ENCODE measurements around the gene ZSCAN18. TPM values are rescaled to one million over a fixed set of nuclear protein-coding genes. Genes with fewer than 3 reads are reported as not detected.
A peak's percentile ranks its signal among the peaks of the same experiment; 100 is the strongest.

Gene ZSCAN18
- total RNA-seq, 4 donors from 2014 or later, result 109 to 158 (median 129) TPM

DNA sequence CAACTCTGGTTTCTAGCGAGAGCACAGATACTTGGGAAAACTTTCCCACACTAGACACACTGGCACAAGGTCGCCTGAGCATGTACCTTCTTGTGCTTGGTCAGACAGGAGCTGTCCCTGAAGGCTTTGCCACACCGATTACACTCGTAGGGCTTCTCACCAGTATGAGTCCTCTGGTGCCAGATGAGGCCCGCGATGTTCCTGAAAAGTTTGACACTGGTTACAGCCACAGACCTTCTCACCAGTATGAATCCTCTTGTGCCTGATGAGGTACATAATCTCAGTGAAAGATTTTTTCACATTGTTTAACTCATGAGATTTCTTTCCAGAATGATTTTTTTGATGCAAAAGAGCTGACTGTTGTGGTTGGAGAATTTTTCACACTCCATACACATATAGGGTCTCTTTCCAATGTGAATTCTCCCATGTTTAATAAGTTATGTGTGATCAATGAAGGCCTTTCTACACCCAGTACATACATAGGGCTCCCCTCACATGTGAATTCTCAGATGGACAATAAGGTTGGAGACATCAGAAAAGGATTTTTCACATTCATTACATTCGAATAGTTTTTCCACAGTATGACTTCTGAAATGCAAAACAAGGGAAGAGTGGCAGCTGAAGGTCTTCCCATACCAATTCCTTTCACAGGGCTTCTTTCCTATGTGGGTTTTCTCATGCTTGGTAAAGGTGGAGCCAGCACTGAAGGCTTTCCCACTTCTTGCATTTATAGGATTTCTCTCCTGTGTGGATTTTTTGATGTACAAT is 9.9 kb upstream of the ZSCAN18 start:
- no peak overlapping the region for H3K4me3 ChIP-seq
- WGBS, 2 donors, result 82 to 88% methylated on average over 7 of the region's 7 CpGs
- no peaks in the 10 kb centered on the region for H3K27me3 ChIP-seq
- H3K4me1 ChIP-seq, result no peaks in the 10 kb centered on the region
- TF ChIP-seq, protein P1, sequence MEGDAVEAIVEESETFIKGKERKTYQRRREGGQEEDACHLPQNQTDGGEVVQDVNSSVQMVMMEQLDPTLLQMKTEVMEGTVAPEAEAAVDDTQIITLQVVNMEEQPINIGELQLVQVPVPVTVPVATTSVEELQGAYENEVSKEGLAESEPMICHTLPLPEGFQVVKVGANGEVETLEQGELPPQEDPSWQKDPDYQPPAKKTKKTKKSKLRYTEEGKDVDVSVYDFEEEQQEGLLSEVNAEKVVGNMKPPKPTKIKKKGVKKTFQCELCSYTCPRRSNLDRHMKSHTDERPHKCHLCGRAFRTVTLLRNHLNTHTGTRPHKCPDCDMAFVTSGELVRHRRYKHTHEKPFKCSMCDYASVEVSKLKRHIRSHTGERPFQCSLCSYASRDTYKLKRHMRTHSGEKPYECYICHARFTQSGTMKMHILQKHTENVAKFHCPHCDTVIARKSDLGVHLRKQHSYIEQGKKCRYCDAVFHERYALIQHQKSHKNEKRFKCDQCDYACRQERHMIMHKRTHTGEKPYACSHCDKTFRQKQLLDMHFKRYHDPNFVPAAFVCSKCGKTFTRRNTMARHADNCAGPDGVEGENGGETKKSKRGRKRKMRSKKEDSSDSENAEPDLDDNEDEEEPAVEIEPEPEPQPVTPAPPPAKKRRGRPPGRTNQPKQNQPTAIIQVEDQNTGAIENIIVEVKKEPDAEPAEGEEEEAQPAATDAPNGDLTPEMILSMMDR (IDR thresholded peaks at IDR 0.05), result no peak
- TF ChIP-seq POLR2A (IDR thresholded peaks at IDR 0.05), result no peak
- TF ChIP-seq EP300 (IDR thresholded peaks at IDR 0.05), result no peak
- no peak for DNase-seq (ENCODE audit: low spot score in 2 of 2)
- no peaks in the 10 kb centered on the region for H3K36me3 ChIP-seq
- peaks cover 0 to 97% (median 31%) of the 10 kb centered on the region in 4 donors for H3K9me3 ChIP-seq
- H3K27ac ChIP-seq, result no peak overlapping the region

DNA sequence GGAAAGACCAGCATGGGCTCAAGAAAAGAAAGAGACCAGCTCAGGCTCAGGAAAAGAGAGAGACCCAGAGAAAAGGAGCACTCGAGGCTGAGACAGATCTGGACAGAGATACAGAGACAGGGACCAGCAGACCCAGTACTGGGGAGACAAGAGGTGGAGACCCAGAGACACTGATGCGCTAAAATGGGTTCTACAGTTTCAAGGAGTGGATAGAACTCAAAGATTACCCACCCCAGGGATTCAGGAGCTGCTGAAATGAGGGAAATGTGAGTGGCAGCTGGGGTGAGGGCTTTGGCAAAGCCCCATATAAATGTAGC is 609 bp upstream of the ZSCAN18 start:
- WGBS, 2 donors, result 9 to 17% methylated on average over 2 of the region's 2 CpGs
- H3K4me1 ChIP-seq, result peaks cover 0 to 18% (median 6%) of the 10 kb centered on the region in 4 donors
- no peaks in the 10 kb centered on the region for H3K27me3 ChIP-seq
- peaks cover 0 to 62% (median 3%) of the 10 kb centered on the region in 4 donors for H3K9me3 ChIP-seq
- H3K27ac ChIP-seq, result peak overlapping the region; percentile 95 to 100 (median 97)
- H3K36me3 ChIP-seq, result peaks cover 0 to 36% (median 0%) of the 10 kb centered on the region in 3 donors
- TF ChIP-seq, protein P1 (IDR thresholded peaks at IDR 0.05), result no peak
- no peak for TF ChIP-seq POLR2A (IDR thresholded peaks at IDR 0.05)
- no peak for TF ChIP-seq EP300 (IDR thresholded peaks at IDR 0.05)
- DNase-seq (ENCODE audit: low spot score in 2 of 2), result no peak
- H3K4me3 ChIP-seq, result peak overlapping the region; percentile 55 to 99 (median 95)

DNA sequence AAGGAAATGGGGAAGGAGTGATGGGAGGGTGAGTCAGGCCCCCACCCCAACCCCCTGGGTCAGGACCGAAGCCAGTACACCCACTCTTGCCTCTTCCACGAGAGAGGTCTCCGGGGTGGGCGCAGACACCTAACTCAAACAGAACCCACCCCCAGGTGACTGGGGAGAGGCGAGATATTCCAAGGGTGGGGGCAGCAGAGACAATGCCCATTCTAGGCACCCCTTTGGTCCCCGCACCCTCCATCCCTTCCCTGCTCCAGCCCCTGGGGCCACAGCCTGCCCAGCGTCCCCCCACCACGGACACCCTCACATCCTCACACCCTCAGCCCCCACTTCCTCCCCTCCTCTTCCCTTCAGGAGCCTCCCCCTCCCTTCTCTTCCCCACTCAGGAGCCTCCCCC is 682 bp downstream of the ZSCAN18 start:
- Histone ChIP-seq H3K4me3 (peak overlapping the region; percentile 55 to 99 (median 95)), H3K27ac (peak overlapping the region; percentile 95 to 100 (median 97)), H3K27me3 (no peaks in the 10 kb centered on the region), H3K36me3 (peaks cover 0 to 49% (median 0%) of the 10 kb centered on the region in 3 donors), H3K9me3 (peaks cover 0 to 62% (median 3%) of the 10 kb centered on the region in 4 donors), H3K4me1 (peaks cover 0 to 18% (median 6%) of the 10 kb centered on the region in 4 donors)
- 38 to 39% methylated on average over 8 of the region's 8 CpGs for WGBS, 2 donors
- TF ChIP-seq EP300 (IDR thresholded peaks at IDR 0.05) (no peak), POLR2A (IDR thresholded peaks at IDR 0.05) (no peak)
- TF ChIP-seq, protein P1 (IDR thresholded peaks at IDR 0.05), result no peak
- DNase-seq (ENCODE audit: low spot score in 2 of 2), result no peak

DNA sequence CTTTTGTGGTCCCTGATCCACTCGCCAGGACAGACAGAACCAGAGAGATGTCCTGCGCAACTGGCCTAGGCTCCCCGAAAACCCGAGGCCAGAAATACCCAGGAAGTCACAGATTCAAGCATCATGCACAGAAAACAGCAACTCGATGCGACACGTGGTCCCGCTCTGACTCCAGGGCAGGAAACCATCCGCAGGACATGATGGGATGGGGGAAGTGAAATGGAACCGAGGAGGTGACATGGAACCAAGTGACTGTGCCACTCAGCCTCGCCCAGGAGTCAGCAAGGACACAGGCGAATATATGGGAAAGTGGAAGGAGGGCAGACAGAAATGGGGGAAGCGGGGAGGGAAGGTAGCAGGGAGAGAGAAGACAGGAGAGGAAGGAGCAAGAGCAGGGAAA is 1.1 kb downstream of the ZSCAN18 start:
- Histone ChIP-seq H3K4me3 (peak overlapping the region in 1 of 4 donors; percentile 92), H3K27ac (peak overlapping the region in 1 of 4 donors; percentile 97), H3K4me1 (peaks cover 0 to 18% (median 6%) of the 10 kb centered on the region in 4 donors), H3K27me3 (no peaks in the 10 kb centered on the region), H3K9me3 (peaks cover 0 to 65% (median 3%) of the 10 kb centered on the region in 4 donors), H3K36me3 (peaks cover 0 to 54% (median 0%) of the 10 kb centered on the region in 3 donors)
- 82 to 88% methylated on average over 13 of the region's 13 CpGs for WGBS, 2 donors
- DNase-seq (ENCODE audit: low spot score in 2 of 2), result no peak
- TF ChIP-seq, protein P1 (IDR thresholded peaks at IDR 0.05), result no peak
- TF ChIP-seq EP300 (IDR thresholded peaks at IDR 0.05) (no peak), POLR2A (IDR thresholded peaks at IDR 0.05) (no peak)

DNA sequence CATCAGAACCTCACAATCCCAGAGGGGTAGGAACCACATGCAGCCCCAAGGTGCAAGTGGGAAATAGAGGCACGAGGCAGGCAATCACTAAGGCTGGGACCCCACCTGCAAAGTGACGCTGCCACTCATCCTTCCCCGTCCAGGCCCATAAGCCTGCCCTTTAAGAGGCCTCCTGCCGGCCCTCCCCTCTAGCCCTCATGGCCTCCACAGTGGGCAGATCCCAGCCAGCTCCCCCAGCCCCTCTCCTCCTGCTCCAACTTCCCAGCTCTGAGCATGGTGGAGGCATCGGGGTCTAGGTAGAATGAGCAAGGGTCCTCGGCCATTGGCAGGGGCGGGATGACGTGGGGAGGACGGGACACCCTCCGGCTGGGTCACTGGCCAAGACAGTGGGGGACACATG is 2.7 kb downstream of the ZSCAN18 start:
- H3K9me3 ChIP-seq, result peaks cover 0 to 73% (median 3%) of the 10 kb centered on the region in 4 donors
- no peak overlapping the region for H3K4me3 ChIP-seq
- no peaks in the 10 kb centered on the region for H3K27me3 ChIP-seq

More for the DNA sequence above, 2.7 kb downstream of the ZSCAN18 start:
- 96 to 97% methylated on average over 10 of the region's 10 CpGs for WGBS, 2 donors
- no peak for DNase-seq (ENCODE audit: low spot score in 2 of 2)
- peaks cover 0 to 69% (median 0%) of the 10 kb centered on the region in 3 donors for H3K36me3 ChIP-seq
- H3K4me1 ChIP-seq, result peaks cover 0 to 18% (median 6%) of the 10 kb centered on the region in 4 donors
- H3K27ac ChIP-seq, result no peak overlapping the region
- TF ChIP-seq, protein P1 (IDR thresholded peaks at IDR 0.05), result no peak
- TF ChIP-seq POLR2A (IDR thresholded peaks at IDR 0.05), result no peak
- no peak for TF ChIP-seq EP300 (IDR thresholded peaks at IDR 0.05)
